A549 treated with RU486 at 1 μM for 4 hours (cell line): Measurements from ENCODE around the gene ZNF80. TPM values are rescaled to one million over a fixed set of nuclear protein-coding genes. Genes with fewer than 3 reads are reported as not detected.

ENCODE experiments used
- total RNA-seq: library from RNA; stranded (reverse); fragments of 200-300 nt; extraction: Qiagen RNA extraction; gene quantifications from 5 replicates; pipeline ENCODE4 v1.2.3, GENCODE V29; 2022; ENCODE audit warnings: low read depth

Gene ZNF80
- total RNA-seq, result not detected in 5 replicates

DNA sequence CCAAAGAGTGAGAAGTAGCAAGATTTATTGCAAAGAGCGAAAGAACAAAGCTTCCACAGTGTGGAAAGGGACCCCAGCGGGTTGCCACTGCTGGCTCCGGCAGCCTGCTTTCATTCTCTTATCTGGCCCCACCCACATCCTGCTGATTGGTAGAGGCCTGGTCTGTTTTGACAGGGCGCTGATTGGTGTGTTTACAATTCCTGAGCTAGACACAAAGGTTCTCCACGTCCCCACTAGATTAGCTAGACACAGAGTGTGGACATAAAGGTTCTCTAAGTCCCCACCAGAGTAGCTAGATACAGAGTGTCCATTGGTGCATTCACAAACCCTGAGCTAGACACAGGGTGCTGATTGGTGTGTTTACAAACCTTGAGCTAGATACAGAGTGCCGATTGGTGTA is at the start of gene ZNF80:
TSS of gene ZNF80 (minus strand) at position 101 of the 400 bp plus-strand sequence. CDS start 504 bp downstream, outside the sequence.

Other genes with a start within 250 kb of the ZNF80 start
- gene CCDC191, start 181.1 kb downstream of the ZNF80 start, total RNA-seq, result 1.5 to 1.9 TPM (median 1.7 TPM) in 5 replicates
- gene QTRT2, start 180.8 kb downstream of the ZNF80 start, total RNA-seq, result 19.9 to 28.4 TPM (median 26.3 TPM) in 5 replicates
- not detected in 5 replicates for gene DRD3, start 58.5 kb downstream of the ZNF80 start, total RNA-seq
- not detected in 5 replicates for gene TIGIT, start 56.5 kb upstream of the ZNF80 start, total RNA-seq